GM12891 (cell line): ENCODE measurements around the gene TENT5C.

Source experiments
- POLR2A ChIP-seq: IDR thresholded peaks from 2 replicates; pipeline ENCODE4 v1.6.1; 2011; ENCODE audit warnings: low read depth, low read length, control low read depth
- POLR2AphosphoS5 ChIP-seq: IDR thresholded peaks from 2 replicates; pipeline ENCODE4 v1.6.1; 2011; ENCODE audit warnings: low read depth, low read length, control low read depth
- POU2F2 ChIP-seq: IDR thresholded peaks from 2 replicates; pipeline ENCODE4 v1.6.1; 2011; ENCODE audit warnings: low read depth, mild to moderate bottlenecking, control low read depth, low read length, moderate library complexity
- TAF1 ChIP-seq: IDR thresholded peaks from 2 replicates; pipeline ENCODE4 v1.6.1; 2011; ENCODE audit warnings: low read depth, low read length, control low read depth

DNA sequence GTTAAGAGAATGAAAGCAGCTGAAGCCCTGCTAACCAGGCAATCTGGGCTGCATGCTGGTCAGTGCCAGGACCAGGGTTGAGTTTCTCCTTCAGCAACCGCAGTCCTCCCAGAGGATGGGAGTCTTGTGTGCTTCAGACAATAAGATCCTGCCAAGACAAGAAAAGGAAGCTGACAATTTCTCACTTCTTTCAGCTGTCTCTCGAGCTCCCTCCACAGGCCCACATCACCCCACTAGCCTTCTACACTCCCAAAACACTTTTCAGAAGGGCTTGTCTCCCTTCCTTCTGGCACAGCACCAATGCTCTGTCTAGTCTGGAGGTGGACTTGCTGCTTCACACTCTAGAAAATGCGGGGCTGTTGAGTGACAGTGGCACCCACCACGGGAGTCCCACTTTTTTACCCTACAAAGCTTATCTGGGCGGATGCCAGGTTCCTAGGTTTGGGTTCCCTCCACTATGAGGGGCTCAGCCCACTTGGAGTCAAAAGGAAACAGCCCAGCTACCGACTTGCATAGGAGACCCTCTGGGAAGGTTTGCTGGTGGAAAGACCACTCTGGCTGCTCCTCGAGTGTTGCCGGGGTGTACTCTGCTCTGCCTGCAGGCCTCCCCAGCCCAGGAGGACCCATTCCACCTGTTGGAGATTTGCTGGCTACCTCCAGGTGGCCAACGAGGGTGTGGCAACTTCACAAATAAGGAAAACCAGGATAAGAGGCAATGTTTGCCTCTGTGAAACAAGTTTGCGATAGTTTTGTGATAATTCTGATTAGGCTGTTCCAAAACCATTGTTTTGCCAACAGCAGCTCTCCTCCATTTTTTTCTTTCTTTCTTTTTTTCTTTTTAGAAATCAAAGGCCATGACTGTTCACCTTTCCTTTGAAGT is 68.9 kb downstream of the TENT5C start:
- TF ChIP-seq POLR2AphosphoS5 (no peak), POLR2A (no peak), TAF1 (no peak), POU2F2 (no peak)
